GM12875 (cell line): ENCODE results near the gene MST1.

Experiments used
- H3K4me3 ChIP-seq: one replicate; pipeline ENCODE4 v1.5.1; 2011; ENCODE audit warnings: low read depth, low read length, control low read depth
- TF ChIP-seq, protein P1 (sequence below): IDR thresholded peaks from 2 replicates; pipeline ENCODE4 v1.5.1; 2011; ENCODE audit warnings: low read depth, mild to moderate bottlenecking, control low read depth, inconsistent platforms, low read length, moderate library complexity, borderline replicate concordance; ENCODE audit not compliant: insufficient read depth

MST1 gene

DNA sequence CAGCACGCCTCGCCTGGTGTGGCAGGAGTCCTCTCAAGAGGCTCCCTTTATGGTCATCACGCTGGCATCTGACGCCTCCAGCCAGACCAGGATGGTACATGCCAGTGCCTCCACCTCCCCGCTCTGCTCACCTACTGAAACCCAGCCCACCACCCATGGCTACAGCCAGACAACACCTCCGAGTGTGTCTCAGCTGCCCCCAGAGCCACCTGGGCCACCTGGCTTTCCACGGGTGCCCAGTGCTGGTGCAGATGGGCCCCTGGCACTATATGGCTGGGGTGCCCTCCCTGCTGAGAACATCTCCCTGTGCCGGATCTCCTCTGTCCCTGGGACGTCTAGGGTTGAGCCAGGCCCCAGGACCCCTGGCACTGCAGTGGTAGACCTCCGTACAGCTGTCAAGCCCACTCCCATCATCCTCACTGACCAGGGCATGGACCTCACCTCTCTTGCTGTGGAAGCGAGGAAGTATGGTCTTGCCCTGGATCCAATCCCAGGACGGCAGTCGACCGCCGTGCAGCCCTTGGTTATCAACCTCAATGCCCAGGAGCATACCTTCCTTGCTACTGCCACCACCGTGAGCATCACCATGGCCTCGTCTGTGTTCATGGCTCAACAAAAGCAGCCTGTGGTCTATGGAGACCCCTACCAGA, 35.0 kb downstream of the MST1 start:
- H3K4me3 ChIP-seq: no peak overlapping the region
- TF ChIP-seq, protein P1, sequence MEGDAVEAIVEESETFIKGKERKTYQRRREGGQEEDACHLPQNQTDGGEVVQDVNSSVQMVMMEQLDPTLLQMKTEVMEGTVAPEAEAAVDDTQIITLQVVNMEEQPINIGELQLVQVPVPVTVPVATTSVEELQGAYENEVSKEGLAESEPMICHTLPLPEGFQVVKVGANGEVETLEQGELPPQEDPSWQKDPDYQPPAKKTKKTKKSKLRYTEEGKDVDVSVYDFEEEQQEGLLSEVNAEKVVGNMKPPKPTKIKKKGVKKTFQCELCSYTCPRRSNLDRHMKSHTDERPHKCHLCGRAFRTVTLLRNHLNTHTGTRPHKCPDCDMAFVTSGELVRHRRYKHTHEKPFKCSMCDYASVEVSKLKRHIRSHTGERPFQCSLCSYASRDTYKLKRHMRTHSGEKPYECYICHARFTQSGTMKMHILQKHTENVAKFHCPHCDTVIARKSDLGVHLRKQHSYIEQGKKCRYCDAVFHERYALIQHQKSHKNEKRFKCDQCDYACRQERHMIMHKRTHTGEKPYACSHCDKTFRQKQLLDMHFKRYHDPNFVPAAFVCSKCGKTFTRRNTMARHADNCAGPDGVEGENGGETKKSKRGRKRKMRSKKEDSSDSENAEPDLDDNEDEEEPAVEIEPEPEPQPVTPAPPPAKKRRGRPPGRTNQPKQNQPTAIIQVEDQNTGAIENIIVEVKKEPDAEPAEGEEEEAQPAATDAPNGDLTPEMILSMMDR: no peak

DNA sequence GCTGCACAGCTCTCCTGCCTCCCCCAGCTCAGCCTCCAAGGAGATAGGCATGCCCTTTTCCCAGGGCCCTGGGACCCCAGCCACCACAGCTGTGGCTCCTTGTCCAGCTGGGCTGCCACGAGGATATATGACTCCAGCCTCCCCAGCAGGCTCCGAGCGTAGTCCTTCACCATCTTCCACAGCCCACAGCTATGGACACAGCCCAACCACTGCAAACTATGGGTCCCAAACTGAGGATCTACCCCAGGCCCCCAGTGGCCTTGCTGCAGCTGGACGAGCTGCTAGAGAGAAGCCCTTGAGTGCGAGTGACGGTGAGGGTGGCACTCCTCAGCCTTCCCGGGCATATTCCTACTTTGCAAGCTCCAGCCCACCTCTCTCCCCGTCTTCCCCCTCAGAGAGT, 35.7 kb downstream of the MST1 start:
- H3K4me3 ChIP-seq: no peak overlapping the region
- TF ChIP-seq, protein P1: no peak

DNA sequence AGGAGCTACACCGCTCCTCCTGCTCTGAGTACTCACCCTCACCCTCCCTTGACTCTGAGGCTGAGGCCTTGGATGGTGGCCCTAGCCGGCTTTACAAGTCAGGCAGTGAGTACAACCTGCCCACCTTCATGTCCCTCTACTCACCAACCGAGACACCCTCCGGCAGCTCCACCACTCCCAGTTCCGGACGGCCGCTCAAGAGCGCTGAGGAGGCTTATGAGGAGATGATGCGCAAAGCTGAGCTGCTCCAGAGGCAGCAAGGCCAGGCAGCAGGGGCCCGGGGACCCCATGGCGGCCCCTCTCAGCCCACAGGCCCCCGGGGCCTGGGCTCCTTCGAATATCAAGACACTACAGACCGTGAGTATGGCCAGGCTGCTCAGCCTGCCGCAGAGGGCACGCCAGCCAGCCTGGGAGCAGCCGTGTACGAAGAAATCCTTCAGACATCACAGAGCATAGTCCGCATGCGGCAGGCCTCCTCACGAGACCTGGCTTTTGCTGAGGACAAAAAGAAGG, 36.3 kb downstream of the MST1 start:
- H3K4me3 ChIP-seq: no peak overlapping the region

DNA sequence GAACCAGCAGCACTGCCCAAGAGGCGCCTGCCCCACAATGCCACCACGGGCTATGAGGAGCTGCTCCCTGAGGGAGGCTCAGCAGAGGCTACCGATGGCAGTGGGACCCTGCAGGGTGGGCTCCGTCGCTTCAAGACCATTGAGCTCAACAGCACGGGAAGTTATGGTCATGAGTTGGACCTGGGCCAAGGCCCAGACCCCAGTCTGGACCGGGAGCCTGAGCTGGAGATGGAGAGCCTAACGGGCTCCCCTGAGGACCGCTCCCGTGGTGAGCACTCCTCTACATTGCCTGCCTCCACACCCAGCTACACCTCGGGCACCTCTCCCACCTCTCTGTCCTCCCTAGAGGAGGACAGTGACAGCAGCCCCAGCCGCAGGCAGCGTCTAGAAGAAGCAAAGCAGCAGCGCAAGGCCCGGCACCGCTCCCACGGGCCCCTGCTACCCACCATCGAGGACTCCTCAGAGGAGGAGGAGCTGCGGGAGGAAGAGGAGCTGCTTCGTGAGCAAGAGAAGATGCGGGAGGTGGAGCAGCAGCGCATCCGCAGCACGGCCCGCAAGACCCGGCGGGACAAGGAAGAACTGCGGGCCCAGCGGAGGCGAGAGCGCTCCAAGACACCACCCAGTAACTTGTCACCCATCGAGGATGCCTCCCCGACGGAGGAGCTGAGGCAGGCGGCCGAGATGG, 36.9 kb downstream of the MST1 start:
- H3K4me3 ChIP-seq: no peak overlapping the region
- TF ChIP-seq, protein P1: no peak

More for the DNA sequence above, 36.3 kb downstream of the MST1 start:
- TF ChIP-seq, protein P1: no peak

DNA sequence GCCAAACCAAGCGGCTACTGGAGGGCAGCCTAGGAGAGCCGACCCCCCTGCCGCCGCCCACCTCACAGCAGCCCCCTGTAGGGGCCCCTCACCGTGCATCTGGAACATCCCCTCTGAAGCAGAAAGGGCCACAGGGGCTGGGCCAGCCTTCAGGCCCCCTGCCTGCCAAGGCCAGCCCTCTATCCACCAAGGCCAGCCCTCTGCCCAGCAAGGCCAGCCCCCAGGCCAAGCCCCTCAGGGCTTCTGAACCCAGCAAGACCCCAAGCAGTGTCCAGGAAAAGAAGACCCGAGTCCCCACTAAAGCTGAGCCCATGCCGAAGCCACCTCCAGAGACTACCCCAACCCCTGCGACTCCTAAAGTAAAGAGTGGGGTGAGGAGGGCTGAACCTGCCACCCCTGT, 38.6 kb downstream of the MST1 start:
- TF ChIP-seq, protein P1: no peak
- no peak overlapping the region for H3K4me3 ChIP-seq

DNA sequence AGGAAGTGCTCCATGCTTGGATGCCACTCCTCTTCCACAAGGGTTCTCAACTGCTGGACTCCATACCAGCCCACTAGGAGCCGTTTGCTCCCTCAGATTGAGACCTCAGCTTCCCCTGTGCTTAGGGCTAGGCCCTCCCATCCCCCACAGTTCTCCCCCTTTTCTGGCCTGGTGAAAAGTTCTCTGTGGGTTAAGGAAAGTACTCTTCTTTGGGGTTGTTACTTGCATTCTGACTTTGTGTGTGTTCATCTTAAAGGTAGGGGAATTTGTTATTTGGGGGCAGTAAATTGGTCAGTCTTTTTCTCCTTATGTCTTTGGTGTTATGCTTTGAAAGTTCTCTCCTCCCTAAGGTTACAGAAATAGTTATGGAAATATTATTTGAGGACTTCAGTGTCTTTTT, 39.1 kb downstream of the MST1 start:
- TF ChIP-seq, protein P1: no peak

DNA sequence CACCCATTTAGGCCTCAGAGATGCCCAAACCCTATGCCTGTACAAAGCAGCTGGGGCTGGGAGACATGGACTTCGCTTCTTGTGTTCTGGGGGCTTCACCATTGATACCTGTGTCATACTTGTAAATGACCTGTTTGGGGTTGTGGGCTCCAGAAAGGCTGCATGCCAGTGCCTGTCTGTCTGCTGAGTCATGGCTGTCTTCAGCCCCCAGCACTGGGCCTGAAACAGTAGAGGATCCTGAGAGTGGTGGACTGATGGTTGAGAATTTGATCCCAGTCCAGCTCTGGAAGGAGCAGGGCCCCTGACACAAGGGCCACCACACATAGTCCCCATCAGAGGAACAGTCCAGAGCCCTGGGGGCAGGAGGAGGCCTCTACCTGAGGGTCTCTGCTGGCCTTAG, 39.7 kb downstream of the MST1 start:
- no peak overlapping the region for H3K4me3 ChIP-seq
- TF ChIP-seq, protein P1: no peak

More for the DNA sequence above, 39.1 kb downstream of the MST1 start:
- H3K4me3 ChIP-seq: no peak overlapping the region
